Common myeloid progenitor, CD34-positive (primary cell): ENCODE data around the gene DIDO1.

Experiments
- CTCF ChIA-PET: fragments of 350-600 bp; sonication (Branson Sonifier 250); formaldehyde crosslinking; loops from one replicate; lab custom pipeline; 2021; ENCODE audit warnings: antibody characterized with exemption; lab: Charles Lee
- POLR2A ChIA-PET: fragments of 350-600 bp; sonication (Branson Sonifier 250); formaldehyde crosslinking; loops from one replicate; lab custom pipeline; 2021; ENCODE audit warnings: antibody characterized with exemption; lab: Charles Lee
- DNase-seq, 3 donors: peaks; one replicate each; pipeline versions ENCODE4 v3.0.0 to v3.0.0-alpha.2; 2013
- H3K27ac ChIP-seq, 2 experiments: 1 replicate in 1 of 2; 2 replicates in 1 of 2; pipeline ENCODE4 v1.7.0; 2013; ENCODE audit warnings: inconsistent platforms in 2 of 2, low read length in 2 of 2, mild to moderate bottlenecking in 2 of 2, low read depth in 1 of 2, moderate library complexity in 1 of 2; ENCODE audit not compliant: severe bottlenecking in 2 of 2, insufficient read depth in 1 of 2, poor library complexity in 1 of 2
- H3K27me3 ChIP-seq, 5 experiments: replicated peaks in 2 of 5; 1 replicate in 3 of 5; 2 replicates in 2 of 5; pipeline versions ENCODE4 v1.6.1 to v1.7.0; 2013; ENCODE audit warnings: low read length in 4 of 5, mild to moderate bottlenecking in 2 of 5, moderate library complexity in 2 of 5, inconsistent platforms in 1 of 5; ENCODE audit not compliant: insufficient read depth in 5 of 5, control insufficient read depth in 4 of 5
- H3K36me3 ChIP-seq, 4 experiments: 1 replicate in 2 of 4; 2 replicates in 2 of 4; pipeline versions ENCODE4 v1.6.1 to v1.7.0; 2013; ENCODE audit warnings: low read length in 3 of 4, control low read depth in 1 of 4, mild to moderate bottlenecking in 1 of 4; ENCODE audit not compliant: control insufficient read depth in 4 of 4, insufficient read depth in 4 of 4
- H3K4me1 ChIP-seq, 4 experiments: 1 replicate in 3 of 4; 2 replicates in 1 of 4; pipeline versions ENCODE4 v1.6.1 to v1.7.1; 2013; ENCODE audit warnings: low read length in 3 of 4, mild to moderate bottlenecking in 3 of 4, control low read depth in 1 of 4, inconsistent platforms in 1 of 4, moderate library complexity in 1 of 4; ENCODE audit not compliant: control insufficient read depth in 4 of 4, insufficient read depth in 4 of 4; ENCODE audit errors: control extremely low read depth in 1 of 4
- H3K4me3 ChIP-seq, 7 experiments: 1 replicate in 4 of 7; 2 replicates in 3 of 7; pipeline versions ENCODE4 v1.5.1 to v1.7.0; 2013; ENCODE audit warnings: mild to moderate bottlenecking in 7 of 7, low read length in 6 of 7, moderate library complexity in 6 of 7, inconsistent platforms in 2 of 7, low read depth in 2 of 7, control low read depth in 1 of 7; ENCODE audit not compliant: insufficient read depth in 4 of 7, control insufficient read depth in 1 of 7; ENCODE audit errors: extremely low read depth in 1 of 7
- H3K9me3 ChIP-seq, 5 experiments: 1 replicate in 4 of 5; 2 replicates in 1 of 5; pipeline versions ENCODE4 v1.6.1 to v1.7.1; 2013; ENCODE audit warnings: low read length in 4 of 5, mild to moderate bottlenecking in 2 of 5, inconsistent platforms in 1 of 5, low read depth in 1 of 5, moderate library complexity in 1 of 5; ENCODE audit not compliant: control insufficient read depth in 4 of 5, insufficient read depth in 2 of 5; ENCODE audit errors: control extremely low read depth in 1 of 5
- WGBS: methylation state at CpG from one replicate; pipeline ENCODE4 v1.1.5; 2013; ENCODE audit not compliant: insufficient coverage; 5-methylcytosine and 5-hydroxymethylcytosine counted together

DIDO1 gene

GRCh38 chr20:62830821-62831220, 95.5 kb downstream of the DIDO1 start:
- H3K4me3 ChIP-seq, result no peak overlapping the region
- no peak overlapping the region for H3K27ac ChIP-seq
- no peaks in the 10 kb centered on the region for H3K36me3 ChIP-seq
- DNase-seq, result no peak
- WGBS, result 92% methylated on average over 22 of the region's 22 CpGs
- CTCF ChIA-PET, result interaction anchor here (2.0 kb wide), 1 partner anchor 8 kb away, joined by 5 read pairs; no protein-coding TSS in a partner anchor
- no peaks in the 10 kb centered on the region for H3K27me3 ChIP-seq
- H3K9me3 ChIP-seq, result no peaks in the 10 kb centered on the region
- POLR2A ChIA-PET, result no interaction called here
- H3K4me1 ChIP-seq, result peaks cover 0 to 14% (median 14%) of the 10 kb centered on the region in 4 experiments

GRCh38 chr20:62830251-62830650, 96.1 kb downstream of the DIDO1 start:
- Histone ChIP-seq H3K9me3 (no peaks in the 10 kb centered on the region), H3K27ac (no peak overlapping the region), H3K4me3 (no peak overlapping the region), H3K4me1 (peaks cover 0 to 17% (median 14%) of the 10 kb centered on the region in 4 experiments), H3K36me3 (no peaks in the 10 kb centered on the region), H3K27me3 (no peaks in the 10 kb centered on the region)
- 100% methylated on average over 3 of the region's 14 CpGs for WGBS
- CTCF ChIA-PET, result no interaction called here
- DNase-seq, result no peak
- POLR2A ChIA-PET, result no interaction called here

- Histone ChIP-seq H3K36me3 (no peaks in the 10 kb centered on the region), H3K27ac (no peak overlapping the region), H3K9me3 (no peaks in the 10 kb centered on the region), H3K4me3 (no peak overlapping the region), H3K27me3 (no peaks in the 10 kb centered on the region), H3K4me1 (peaks cover 0 to 22% (median 16%) of the 10 kb centered on the region in 4 experiments)
- no peak for DNase-seq
- WGBS, result 97% methylated on average over 28 of the region's 32 CpGs
- POLR2A ChIA-PET, result no interaction called here
- CTCF ChIA-PET, result no interaction called here
Observed at GRCh38 chr20:62829231-62830230, 96.8 kb downstream of the DIDO1 start.

GRCh38 chr20:62828511-62829230, 97.6 kb downstream of the DIDO1 start:
- H3K4me1 ChIP-seq, result peaks cover 0 to 31% (median 23%) of the 10 kb centered on the region in 4 experiments
- no peak for DNase-seq
- no peaks in the 10 kb centered on the region for H3K36me3 ChIP-seq
- no peak overlapping the region for H3K27ac ChIP-seq
- no peaks in the 10 kb centered on the region for H3K27me3 ChIP-seq
- WGBS, result 96% methylated on average over 22 of the region's 29 CpGs
- POLR2A ChIA-PET, result no interaction called here
- no peak overlapping the region for H3K4me3 ChIP-seq
- CTCF ChIA-PET, result no interaction called here
- no peaks in the 10 kb centered on the region for H3K9me3 ChIP-seq

- H3K9me3 ChIP-seq, result no peaks in the 10 kb centered on the region
- ChIA-PET POLR2A (no interaction called here), CTCF (interaction anchor here (0.6 kb wide), 1 partner anchor 444 kb away, joined by 3 read pairs; no protein-coding TSS in a partner anchor)
- no peak for DNase-seq
- H3K4me3 ChIP-seq, result no peak overlapping the region
- peaks cover 0 to 31% (median 22%) of the 10 kb centered on the region in 4 experiments for H3K4me1 ChIP-seq
- H3K36me3 ChIP-seq, result no peaks in the 10 kb centered on the region
- H3K27ac ChIP-seq, result no peak overlapping the region
- no peaks in the 10 kb centered on the region for H3K27me3 ChIP-seq
- WGBS, result 98% methylated on average over 6 of the region's 9 CpGs
Observed at GRCh38 chr20:62828051-62828450, 98.3 kb downstream of the DIDO1 start.
